ENCODE results near the gene XXYLT1.
"Not testable (repeated sequence)": the region's sequence is repeated elsewhere in the genome, so short reads cannot be mapped to it uniquely, and the experiment has no call there.

The XXYLT1 gene

DNA sequence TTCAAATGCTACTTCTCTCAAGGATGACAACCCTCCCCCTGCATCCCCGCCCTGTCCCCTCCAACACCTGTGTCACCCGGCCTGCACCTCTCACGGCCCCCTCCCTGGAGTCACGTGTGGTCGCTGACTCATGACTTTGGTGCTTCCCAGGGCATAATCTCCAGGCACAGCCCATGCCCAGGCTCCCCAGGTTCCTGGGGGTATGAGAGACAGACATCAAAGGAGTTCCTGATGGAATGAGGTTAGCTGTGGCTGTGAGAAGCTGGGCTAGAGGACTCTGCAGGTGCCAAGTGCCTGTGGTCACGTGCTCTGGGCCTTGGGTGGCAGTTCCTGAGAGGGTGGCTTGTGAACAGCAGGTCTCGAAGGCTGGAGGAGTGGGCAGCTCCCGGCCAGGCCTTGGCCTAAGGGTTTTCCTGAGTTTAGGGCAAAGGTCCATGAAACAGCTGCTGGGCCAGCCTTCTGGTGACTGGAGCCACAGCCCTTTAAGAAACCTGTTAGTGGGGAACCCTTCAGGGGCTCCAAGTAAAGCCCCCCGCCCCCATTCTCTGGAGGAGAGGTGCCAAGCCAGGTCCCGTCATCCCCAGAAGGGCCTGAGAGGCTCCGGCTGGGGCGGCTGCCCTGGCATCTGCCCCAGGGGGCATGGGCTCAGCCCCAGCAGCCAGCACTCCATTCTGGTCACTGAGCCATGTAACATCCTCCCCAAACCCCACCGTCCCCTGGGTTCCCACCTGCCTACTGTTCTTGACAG, 230.0 kb downstream of the XXYLT1 start:
- Mint-ChIP-seq H3K9me3 (no peaks in the 10 kb centered on the region), H3K27ac (no peak overlapping the region), H3K36me3 (no peaks in the 10 kb centered on the region), H3K4me1 (no peaks in the 10 kb centered on the region), H3K4me3 (no peak overlapping the region)
- ATAC-seq (no peak), DNase-seq (ENCODE audit: low spot score in 2 of 2) (no peak)

GRCh38 chr3:195040094-195040493, 230.9 kb downstream of the XXYLT1 start:
- Mint-ChIP-seq H3K36me3 (no peaks in the 10 kb centered on the region), H3K27ac (no peak overlapping the region), H3K4me3 (no peak overlapping the region), H3K4me1 (no peaks in the 10 kb centered on the region), H3K9me3 (no peaks in the 10 kb centered on the region)
- DNase-seq (ENCODE audit: low spot score in 2 of 2) = no peak
- ATAC-seq = no peak

GRCh38 chr3:195039180-195039843, 231.6 kb downstream of the XXYLT1 start:
- peak overlapping the region; percentile 27 for H3K27ac Mint-ChIP-seq

GRCh38 chr3:195038161-195038560, 232.8 kb downstream of the XXYLT1 start:
- H3K36me3 Mint-ChIP-seq = no peaks in the 10 kb centered on the region
- ATAC-seq (no peak), DNase-seq (ENCODE audit: low spot score in 2 of 2) (no peak)
- no peaks in the 10 kb centered on the region for H3K9me3 Mint-ChIP-seq
- no peak overlapping the region for H3K27ac Mint-ChIP-seq
- H3K4me1 Mint-ChIP-seq = no peaks in the 10 kb centered on the region
- no peak overlapping the region for H3K4me3 Mint-ChIP-seq

More at GRCh38 chr3:195039180-195039843, 231.6 kb downstream of the XXYLT1 start:
- H3K36me3 Mint-ChIP-seq = no peaks in the 10 kb centered on the region
- no peaks in the 10 kb centered on the region for H3K4me1 Mint-ChIP-seq
- no peaks in the 10 kb centered on the region for H3K9me3 Mint-ChIP-seq
- ATAC-seq (no peak), DNase-seq (ENCODE audit: low spot score in 2 of 2) (no peak)
- no peak overlapping the region for H3K4me3 Mint-ChIP-seq

DNA sequence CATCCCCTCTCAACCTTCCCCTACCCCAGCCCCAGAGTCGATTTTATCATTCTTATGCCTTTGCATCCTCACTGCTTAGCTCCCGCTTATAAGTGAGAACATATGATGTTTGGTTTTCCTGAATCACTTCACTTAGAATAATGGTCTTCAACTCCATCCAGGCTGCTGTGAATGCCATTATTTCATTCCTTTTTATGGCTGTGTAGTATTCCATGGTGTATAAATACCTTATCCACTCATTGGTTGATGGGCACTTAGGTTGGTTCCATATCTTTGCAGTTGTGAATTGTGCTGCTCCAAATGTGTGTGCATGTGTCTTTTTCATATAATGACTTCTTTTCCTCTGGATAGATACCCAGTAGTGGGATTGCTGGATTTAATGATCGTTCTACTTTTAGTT, 233.4 kb downstream of the XXYLT1 start:
- not testable (repeated sequence) for H3K4me3 Mint-ChIP-seq; H3K9me3 Mint-ChIP-seq; H3K27ac Mint-ChIP-seq; DNase-seq (ENCODE audit: low spot score in 2 of 2); ATAC-seq; H3K4me1 Mint-ChIP-seq; H3K36me3 Mint-ChIP-seq

DNA sequence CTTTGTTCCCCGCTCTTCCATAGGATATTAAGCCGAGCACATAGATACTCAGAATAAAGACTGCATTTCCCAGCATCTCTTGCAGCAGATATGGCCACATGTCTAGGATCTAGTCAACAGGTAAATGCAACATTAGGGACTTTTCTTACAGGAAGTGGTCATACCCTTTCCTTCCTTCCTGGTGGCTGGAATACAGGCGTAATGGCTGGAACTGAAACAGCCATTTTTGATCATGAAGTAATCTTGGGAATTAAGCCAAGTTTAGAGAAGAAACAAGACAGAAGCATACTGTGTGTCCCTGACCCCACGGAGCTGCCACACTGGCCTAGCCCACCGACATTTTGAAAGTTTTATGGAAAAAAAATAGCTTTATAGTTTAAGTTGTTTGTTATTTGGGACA, 234.0 kb downstream of the XXYLT1 start:
- Mint-ChIP-seq H3K9me3 (no peaks in the 10 kb centered on the region), H3K27ac (no peak overlapping the region), H3K4me1 (no peaks in the 10 kb centered on the region), H3K4me3 (no peak overlapping the region), H3K36me3 (no peaks in the 10 kb centered on the region)
- DNase-seq (ENCODE audit: low spot score in 2 of 2) = no peak
- ATAC-seq = no peak

DNA sequence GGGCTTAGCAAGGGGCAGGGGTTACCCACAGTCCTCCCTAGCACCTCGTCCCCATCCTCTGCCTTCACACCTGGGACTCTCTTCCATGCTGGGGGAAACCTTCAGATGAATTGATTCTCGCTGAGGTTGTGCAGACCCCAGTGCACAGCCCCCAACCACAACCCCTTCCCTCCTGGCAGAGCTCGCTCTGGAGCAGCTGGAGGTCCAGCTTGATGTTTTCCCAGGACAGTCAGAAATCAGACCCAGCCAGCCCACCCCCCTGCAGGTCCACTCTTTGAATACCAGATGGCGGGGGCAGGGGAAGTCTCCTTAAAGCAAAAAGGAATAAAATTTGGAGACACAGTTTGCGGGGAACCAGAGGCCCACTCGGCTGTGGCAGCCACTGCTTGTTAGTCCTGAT, 234.4 kb downstream of the XXYLT1 start:
- DNase-seq (ENCODE audit: low spot score in 2 of 2) (no peak), ATAC-seq (no peak)
- H3K4me3 Mint-ChIP-seq = no peak overlapping the region
- H3K4me1 Mint-ChIP-seq = no peaks in the 10 kb centered on the region
- no peaks in the 10 kb centered on the region for H3K9me3 Mint-ChIP-seq
- no peaks in the 10 kb centered on the region for H3K36me3 Mint-ChIP-seq
- no peak overlapping the region for H3K27ac Mint-ChIP-seq

- no peak for ATAC-seq
- no peak for DNase-seq (ENCODE audit: low spot score in 2 of 2)
- Mint-ChIP-seq H3K36me3 (no peaks in the 10 kb centered on the region), H3K4me1 (no peaks in the 10 kb centered on the region), H3K27ac (no peak overlapping the region), H3K9me3 (no peaks in the 10 kb centered on the region), H3K4me3 (no peak overlapping the region)
These were observed 234.8 kb downstream of the XXYLT1 start for GRCh38 chr3:195036203-195036505.

DNA sequence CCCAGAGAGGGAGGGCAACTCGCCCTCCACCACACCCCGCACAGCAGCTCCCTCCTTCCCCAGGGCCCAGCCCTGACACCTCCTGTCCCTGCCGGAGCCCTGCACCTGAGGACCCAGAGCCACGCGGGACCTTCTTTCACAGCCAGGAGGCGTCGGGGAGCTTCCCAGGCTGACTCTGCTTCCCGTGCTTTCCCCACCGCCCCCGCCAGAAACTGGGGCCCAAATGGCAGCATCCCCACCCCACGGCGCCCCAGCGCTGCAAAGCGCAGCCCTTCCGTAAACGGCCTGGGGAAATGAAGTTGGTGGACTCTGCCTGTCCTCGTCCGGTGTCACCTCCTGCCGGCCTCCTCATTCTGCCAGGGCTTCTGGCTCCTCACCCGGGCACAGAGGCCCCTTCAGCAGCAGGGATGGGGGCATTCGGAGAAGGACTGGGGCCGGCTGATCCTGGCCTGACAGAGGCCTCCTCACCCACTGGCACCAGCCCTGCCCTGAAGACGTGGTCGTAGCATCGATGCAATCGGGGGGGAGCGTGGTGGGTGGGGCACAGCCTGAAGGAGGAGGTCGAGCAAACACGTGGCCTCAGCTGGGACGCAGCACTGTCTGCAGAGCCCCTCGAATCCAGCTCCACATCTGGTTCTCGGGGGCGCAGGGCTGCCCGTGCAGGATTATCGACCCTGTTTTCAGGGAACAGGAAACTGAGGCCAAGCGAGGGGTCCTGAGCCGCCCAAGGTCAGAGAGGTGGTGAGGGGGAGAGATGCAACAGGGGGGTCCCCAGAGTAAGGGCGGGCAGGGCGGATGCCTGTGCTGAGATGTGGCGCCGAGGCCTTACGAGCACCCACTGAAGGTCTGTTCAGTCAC, 235.4 kb downstream of the XXYLT1 start:
- Mint-ChIP-seq H3K36me3 (no peaks in the 10 kb centered on the region), H3K9me3 (no peaks in the 10 kb centered on the region), H3K4me3 (no peak overlapping the region), H3K4me1 (no peaks in the 10 kb centered on the region), H3K27ac (no peak overlapping the region)
- peak; percentile 29 for ATAC-seq
- DNase-seq (ENCODE audit: low spot score in 2 of 2) = no peak

GRCh38 chr3:195034541-195034940, 236.4 kb downstream of the XXYLT1 start:
- Mint-ChIP-seq H3K27ac (no peak overlapping the region), H3K4me1 (no peaks in the 10 kb centered on the region), H3K4me3 (no peak overlapping the region), H3K9me3 (no peaks in the 10 kb centered on the region), H3K36me3 (no peaks in the 10 kb centered on the region)
- ATAC-seq (no peak), DNase-seq (ENCODE audit: low spot score in 2 of 2) (no peak)

GRCh38 chr3:195034101-195034500, 236.9 kb downstream of the XXYLT1 start:
- H3K4me1 Mint-ChIP-seq = no peaks in the 10 kb centered on the region
- no peaks in the 10 kb centered on the region for H3K36me3 Mint-ChIP-seq
- H3K27ac Mint-ChIP-seq = no peak overlapping the region
- no peaks in the 10 kb centered on the region for H3K9me3 Mint-ChIP-seq
- H3K4me3 Mint-ChIP-seq = no peak overlapping the region
- ATAC-seq (no peak), DNase-seq (ENCODE audit: low spot score in 2 of 2) (no peak)

DNA sequence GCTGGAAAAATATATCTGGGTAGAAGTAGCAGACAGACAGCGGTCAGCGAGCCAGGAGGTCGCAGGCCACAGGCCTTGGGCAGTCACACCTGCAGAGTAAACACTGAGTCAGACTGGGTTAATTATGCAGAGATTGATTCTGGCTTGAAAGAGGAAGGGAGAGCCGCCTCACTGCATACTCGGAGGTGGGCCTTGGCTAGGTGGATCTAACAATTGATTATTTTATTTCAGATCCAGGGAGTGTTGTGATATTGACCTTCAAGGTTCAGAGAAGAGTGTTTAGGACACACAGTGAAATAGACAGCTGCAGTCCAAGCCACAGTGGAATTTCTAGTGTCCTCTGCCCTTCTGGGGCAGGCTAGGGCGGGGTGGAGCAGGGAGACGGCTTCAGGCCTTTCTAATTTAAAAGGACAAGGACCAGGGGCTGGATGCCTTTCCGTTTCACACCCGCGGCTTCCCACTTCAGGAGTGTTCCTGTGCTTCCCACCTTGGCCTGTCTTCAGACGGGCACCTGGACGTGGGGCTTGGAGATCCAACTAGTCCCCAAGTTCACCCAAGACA, 237.3 kb downstream of the XXYLT1 start:
- ATAC-seq (no peak), DNase-seq (ENCODE audit: low spot score in 2 of 2) (no peak)
- no peaks in the 10 kb centered on the region for H3K36me3 Mint-ChIP-seq
- H3K27ac Mint-ChIP-seq = no peak overlapping the region
- H3K4me3 Mint-ChIP-seq = no peak overlapping the region
- no peaks in the 10 kb centered on the region for H3K9me3 Mint-ChIP-seq
- H3K4me1 Mint-ChIP-seq = no peaks in the 10 kb centered on the region

DNA sequence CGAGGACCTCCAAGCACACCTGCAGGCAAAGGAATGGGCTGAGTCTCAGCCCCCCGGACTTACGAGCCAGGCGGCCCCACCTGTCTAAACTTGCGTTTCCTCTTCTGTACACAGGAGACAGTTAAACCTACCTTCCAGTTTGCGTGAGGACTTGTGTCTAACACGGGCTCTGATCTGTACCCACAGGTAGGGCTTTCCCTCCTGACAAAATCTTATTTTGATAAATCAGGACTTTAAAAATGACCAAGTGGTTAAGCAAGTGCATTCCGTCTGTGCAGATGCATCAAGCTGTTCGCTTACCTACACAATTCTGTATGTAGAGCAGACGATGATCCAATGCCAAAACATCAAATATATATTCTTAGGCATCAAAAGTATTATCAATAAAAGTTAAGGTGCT, 238.0 kb downstream of the XXYLT1 start:
- ATAC-seq = no peak
- DNase-seq (ENCODE audit: low spot score in 2 of 2) = no peak

DNA sequence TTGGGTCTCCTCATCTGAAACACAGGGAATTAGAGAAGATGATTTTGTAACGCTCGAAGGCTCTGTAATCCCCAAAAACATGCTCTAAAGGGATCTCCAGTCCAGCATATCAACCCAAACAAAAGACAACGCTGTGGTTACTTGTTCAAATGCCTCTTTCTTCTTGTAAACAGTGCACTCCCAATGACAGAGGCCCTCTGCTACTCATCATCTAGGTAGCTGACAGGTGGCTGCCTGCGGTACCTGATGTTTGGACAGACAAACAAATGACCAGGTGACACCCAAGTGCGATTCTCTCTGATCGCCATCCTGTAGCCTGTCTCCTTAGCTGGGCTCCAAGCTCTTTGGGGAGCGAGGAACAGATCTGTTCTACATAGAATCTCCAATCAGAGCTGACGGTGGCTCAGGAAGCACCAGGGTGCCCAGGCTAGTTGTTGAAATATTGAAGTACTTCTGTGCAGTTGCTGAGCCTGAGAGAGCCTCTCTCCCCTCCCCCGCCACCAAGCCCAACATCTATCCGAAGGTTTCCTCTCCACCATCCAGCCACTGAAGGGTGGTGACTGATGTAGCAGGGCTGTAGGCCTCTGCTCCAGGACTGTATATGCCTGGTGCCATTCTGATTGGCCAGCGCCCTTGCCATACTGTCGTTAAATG, 238.7 kb downstream of the XXYLT1 start:
- no peaks in the 10 kb centered on the region for H3K9me3 Mint-ChIP-seq
- no peak overlapping the region for H3K4me3 Mint-ChIP-seq
- no peak for DNase-seq (ENCODE audit: low spot score in 2 of 2)
- no peaks in the 10 kb centered on the region for H3K4me1 Mint-ChIP-seq
- no peaks in the 10 kb centered on the region for H3K36me3 Mint-ChIP-seq
- H3K27ac Mint-ChIP-seq = no peak overlapping the region
- no peak for ATAC-seq

More for the DNA sequence above, 238.0 kb downstream of the XXYLT1 start:
- Mint-ChIP-seq H3K4me1 (no peaks in the 10 kb centered on the region), H3K4me3 (no peak overlapping the region), H3K36me3 (no peaks in the 10 kb centered on the region), H3K27ac (no peak overlapping the region), H3K9me3 (no peaks in the 10 kb centered on the region)

DNA sequence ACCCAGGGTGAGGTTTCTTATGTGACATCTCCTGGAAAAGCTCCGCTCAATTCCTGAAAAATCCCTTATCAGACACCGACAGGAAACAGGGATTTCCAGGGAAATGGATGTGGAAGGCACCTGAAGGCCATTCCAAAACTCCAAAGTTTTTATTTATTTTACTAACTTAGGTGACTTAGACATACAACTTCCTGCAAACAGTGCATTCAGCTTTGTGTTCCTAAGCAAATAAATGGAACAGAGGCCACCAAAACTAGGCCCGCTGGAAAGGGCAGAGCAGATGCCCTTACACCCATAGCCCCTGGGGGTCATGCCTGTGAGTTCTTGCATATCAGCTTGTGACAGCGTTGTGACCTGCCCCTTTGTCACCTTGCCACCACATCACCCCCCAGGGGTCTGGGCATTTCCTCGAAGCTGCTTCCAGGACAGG, 239.4 kb downstream of the XXYLT1 start:
- ATAC-seq = no peak
- Mint-ChIP-seq H3K9me3 (no peaks in the 10 kb centered on the region), H3K27ac (no peak overlapping the region), H3K36me3 (no peaks in the 10 kb centered on the region), H3K4me3 (no peak overlapping the region), H3K4me1 (no peaks in the 10 kb centered on the region)
- DNase-seq (ENCODE audit: low spot score in 2 of 2) = no peak
